WTC11 (cell line): Measurements from ENCODE around the gene HYAL1. TPM values are rescaled to one million over a fixed set of nuclear protein-coding genes. Genes with fewer than 3 reads are reported as not detected.
"Not testable (repeated sequence)": the region's sequence is repeated elsewhere in the genome, so short reads cannot be mapped to it uniquely, and the experiment has no call there.

Experiments used
- ATAC-seq: fragments of 200-7000 bp; cut with Tn5 transposase; 2 replicates; pipeline ENCODE4 v1.10.0; 2021; ENCODE audit warnings: mild to moderate bottlenecking, moderate library complexity
- CTCF ChIA-PET: fragments of 300-600 bp; sonication (Branson Sonifier 250); formaldehyde crosslinking; loops from one replicate; lab custom pipeline; 2021; ENCODE audit warnings: antibody characterized with exemption; lab: Charles Lee
- POLR2A ChIA-PET: fragments of 350-600 bp; sonication (Branson Sonifier 250); formaldehyde crosslinking; loops from one replicate; lab custom pipeline; 2021; ENCODE audit warnings: antibody characterized with exemption; lab: Charles Lee
- DNase-seq: peaks from one replicate; pipeline ENCODE4 v3.0.0; 2021; ENCODE audit warnings: low spot score
- H3K27ac Mint-ChIP-seq: 2 replicates; pipeline ENCODE4 v1.8.0; 2021; ENCODE audit warnings: mixed read lengths
- H3K27me3 Mint-ChIP-seq: 2 replicates; pipeline ENCODE4 v1.8.0; 2021; ENCODE audit warnings: low read depth, mild to moderate bottlenecking, moderate library complexity, mixed read lengths
- H3K36me3 Mint-ChIP-seq: 2 replicates; pipeline ENCODE4 v1.8.0; 2021; ENCODE audit warnings: mixed read lengths
- H3K4me1 Mint-ChIP-seq: 2 replicates; pipeline ENCODE4 v1.8.0; 2022; ENCODE audit warnings: mixed read lengths
- H3K4me3 Mint-ChIP-seq: 2 replicates; pipeline ENCODE4 v1.8.0; 2021; ENCODE audit warnings: mild to moderate bottlenecking, moderate library complexity, mixed read lengths
- H3K9me3 Mint-ChIP-seq: 2 replicates; pipeline ENCODE4 v1.8.0; 2021; ENCODE audit warnings: mixed read lengths
- ATF6 ChIP-seq: sonication (generic); formaldehyde crosslinking; IDR thresholded peaks from 2 replicates; pipeline ENCODE4 v1.8.1; 2023; ENCODE audit warnings: mild to moderate bottlenecking, missing genetic modification reagents
- CREB1 ChIP-seq: sonication (generic); formaldehyde crosslinking; IDR thresholded peaks from 2 replicates; pipeline ENCODE4 v1.8.0; 2023; ENCODE audit warnings: mild to moderate bottlenecking, missing genetic modification reagents
- CREM ChIP-seq: sonication (generic); formaldehyde crosslinking; IDR thresholded peaks from 2 replicates; pipeline ENCODE4 v1.8.1; 2022; ENCODE audit warnings: mild to moderate bottlenecking, missing genetic modification reagents, moderate library complexity
- FOXJ3 ChIP-seq: sonication (generic); formaldehyde crosslinking; IDR thresholded peaks from 2 replicates; pipeline ENCODE4 v1.9.0; 2021; ENCODE audit warnings: missing genetic modification reagents, mild to moderate bottlenecking, borderline replicate concordance
- IRF1 ChIP-seq: sonication (generic); formaldehyde crosslinking; IDR thresholded peaks from 2 replicates; pipeline ENCODE4 v1.8.0; 2023; ENCODE audit warnings: missing genetic modification reagents
- JAZF1 ChIP-seq: fragments of 250-450 bp; sonication (Bioruptor Pico); IDR thresholded peaks from 2 replicates; pipeline ENCODE4 v1.9.0; 2021; ENCODE audit warnings: moderate library complexity, mild to moderate bottlenecking, inconsistent platforms
- MAX ChIP-seq: sonication (generic); formaldehyde crosslinking; IDR thresholded peaks from 2 replicates; pipeline ENCODE4 v1.8.0; 2022; ENCODE audit warnings: mild to moderate bottlenecking, missing genetic modification reagents
- NFYB ChIP-seq: sonication (generic); formaldehyde crosslinking; conservative IDR thresholded peaks from 2 replicates; pipeline ENCODE4 v1.8.0; 2022; ENCODE audit warnings: low read depth, missing genetic modification reagents
- NR2C2 ChIP-seq: sonication (generic); formaldehyde crosslinking; IDR thresholded peaks from 2 replicates; pipeline ENCODE4 v1.8.0; 2022; ENCODE audit warnings: mild to moderate bottlenecking, missing genetic modification reagents
- OVOL2 ChIP-seq: fragments of 250-450 bp; sonication (Bioruptor Pico); IDR thresholded peaks from 2 replicates; pipeline ENCODE4 v1.9.0; 2021; ENCODE audit warnings: mild to moderate bottlenecking, borderline replicate concordance
- RORB ChIP-seq: fragments of 250-450 bp; sonication (Bioruptor Pico); IDR thresholded peaks from 2 replicates; pipeline ENCODE4 v1.9.0; 2021; ENCODE audit warnings: mild to moderate bottlenecking
- SMAD3 ChIP-seq: sonication (generic); formaldehyde crosslinking; IDR thresholded peaks from 2 replicates; pipeline ENCODE4 v1.8.0; 2022; ENCODE audit warnings: missing genetic modification reagents, mild to moderate bottlenecking, borderline replicate concordance
- TEAD4 ChIP-seq: sonication (generic); formaldehyde crosslinking; IDR thresholded peaks from 2 replicates; pipeline ENCODE4 v1.8.0; 2022; ENCODE audit warnings: mild to moderate bottlenecking, missing genetic modification reagents
- USF2 ChIP-seq: sonication (generic); formaldehyde crosslinking; IDR thresholded peaks from 2 replicates; pipeline ENCODE4 v1.8.1; 2023; ENCODE audit warnings: mild to moderate bottlenecking, missing genetic modification reagents, moderate library complexity
- ZNF138 ChIP-seq: sonication (generic); formaldehyde crosslinking; conservative IDR thresholded peaks from 2 replicates; pipeline ENCODE4 v1.8.1; 2022; ENCODE audit warnings: mild to moderate bottlenecking, moderate library complexity, missing genetic modification reagents
- ZNF423 ChIP-seq: fragments of 250-450 bp; sonication (Bioruptor Pico); IDR thresholded peaks from 2 replicates; pipeline ENCODE4 v2.1.2; 2022; ENCODE audit warnings: mild to moderate bottlenecking, moderate library complexity
- total RNA-seq: library from RNA; stranded (reverse); gene quantifications from 3 replicates; pipeline ENCODE4 v1.2.3, GENCODE V29; 2021
- TF ChIP-seq, protein P1 (sequence below): fragments of 250-450 bp; sonication (Bioruptor Pico); IDR thresholded peaks from 2 replicates; pipeline ENCODE4 v1.8.0; 2021; ENCODE audit warnings: mild to moderate bottlenecking
- TF ChIP-seq, protein P2 (sequence below): sonication (generic); formaldehyde crosslinking; IDR thresholded peaks from 2 replicates; pipeline ENCODE4 v1.8.0; 2023; ENCODE audit warnings: missing genetic modification reagents, mild to moderate bottlenecking, borderline replicate concordance

The HYAL1 gene
- total RNA-seq, 1 experiment from 2014 or later: 3.4 TPM

DNA sequence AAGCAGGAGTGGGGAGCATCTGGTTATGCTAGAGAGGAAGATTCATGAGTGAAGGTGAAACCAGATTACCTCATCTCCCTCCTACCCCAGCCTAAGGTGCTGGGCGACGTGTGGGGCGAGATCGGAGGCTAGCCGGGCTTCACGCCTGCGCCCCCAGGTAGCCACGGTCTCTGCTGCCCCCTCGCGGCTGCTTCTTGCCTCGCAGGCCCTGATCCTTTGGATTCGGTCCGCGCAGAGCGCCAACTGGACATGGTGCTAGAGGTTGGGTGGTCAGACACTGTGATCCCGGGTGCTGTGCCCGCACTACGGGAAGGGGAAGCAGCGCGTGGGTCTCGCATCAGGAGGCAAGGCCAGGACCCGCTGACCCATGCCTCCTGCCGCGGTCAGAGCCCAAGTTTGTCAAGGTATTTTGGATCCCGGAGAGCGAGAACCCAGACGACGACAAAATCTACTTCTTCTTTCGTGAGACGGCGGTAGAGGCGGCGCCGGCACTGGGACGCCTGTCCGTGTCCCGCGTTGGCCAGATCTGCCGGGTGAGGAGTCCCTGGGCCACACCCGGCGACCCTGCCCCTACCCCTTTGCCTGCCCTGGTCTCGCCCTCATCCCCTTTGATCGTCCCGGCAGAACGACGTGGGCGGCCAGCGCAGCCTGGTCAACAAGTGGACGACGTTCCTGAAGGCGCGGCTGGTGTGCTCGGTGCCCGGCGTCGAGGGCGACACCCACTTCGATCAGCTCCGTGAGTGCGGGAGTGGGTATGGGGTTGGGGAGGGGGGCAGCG is 30.3 kb downstream of the HYAL1 start (continued):
- no peak for TF ChIP-seq IRF1 (CRISPR knock-in tag)
- no peak for TF ChIP-seq NR2C2
- TF ChIP-seq, protein P1, sequence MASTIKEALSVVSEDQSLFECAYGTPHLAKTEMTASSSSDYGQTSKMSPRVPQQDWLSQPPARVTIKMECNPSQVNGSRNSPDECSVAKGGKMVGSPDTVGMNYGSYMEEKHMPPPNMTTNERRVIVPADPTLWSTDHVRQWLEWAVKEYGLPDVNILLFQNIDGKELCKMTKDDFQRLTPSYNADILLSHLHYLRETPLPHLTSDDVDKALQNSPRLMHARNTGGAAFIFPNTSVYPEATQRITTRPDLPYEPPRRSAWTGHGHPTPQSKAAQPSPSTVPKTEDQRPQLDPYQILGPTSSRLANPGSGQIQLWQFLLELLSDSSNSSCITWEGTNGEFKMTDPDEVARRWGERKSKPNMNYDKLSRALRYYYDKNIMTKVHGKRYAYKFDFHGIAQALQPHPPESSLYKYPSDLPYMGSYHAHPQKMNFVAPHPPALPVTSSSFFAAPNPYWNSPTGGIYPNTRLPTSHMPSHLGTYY: no peak
- TF ChIP-seq MAX (CRISPR knock-in tag): peak; percentile 50; the same call in 1 of the 2 replicates
- no peak for TF ChIP-seq ZNF138
- TF ChIP-seq USF2 (CRISPR knock-in tag): no peak
- TF ChIP-seq OVOL2: no peak
- TF ChIP-seq SMAD3 (CRISPR knock-in tag): no peak
- TF ChIP-seq FOXJ3 (CRISPR knock-in tag): no peak

DNA sequence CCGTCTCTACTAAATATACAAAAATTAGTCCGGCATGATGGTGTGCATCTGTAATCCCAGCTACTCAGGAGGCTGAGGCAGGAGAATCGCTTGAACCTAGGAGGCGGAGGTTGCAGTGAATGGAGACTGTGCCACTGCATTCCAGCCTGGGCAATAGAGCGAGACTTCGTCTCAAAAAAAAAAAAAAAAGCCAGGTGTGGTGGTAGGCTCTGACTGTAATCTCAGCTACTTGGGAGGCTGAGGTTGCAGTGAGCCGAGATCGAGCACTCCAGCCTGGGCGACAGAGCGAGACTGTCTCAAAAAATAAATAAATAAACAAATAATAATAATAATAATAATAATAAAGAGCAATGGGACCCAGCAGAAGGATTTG is 30.9 kb downstream of the HYAL1 start:
- CTCF ChIA-PET: interaction anchor here (0.8 to 12.5 kb wide), 10 partner anchors 8 to 79 kb away, joined by 3 to 145 read pairs (median 5); partner anchors contain the start of gene GNAT1
- H3K9me3 Mint-ChIP-seq, H3K27ac Mint-ChIP-seq, DNase-seq, H3K36me3 Mint-ChIP-seq, H3K4me3 Mint-ChIP-seq, ATAC-seq, POLR2A ChIA-PET: not testable (repeated sequence)
- H3K27me3 Mint-ChIP-seq: peaks cover 47% of the 10 kb centered on the region
- H3K4me1 Mint-ChIP-seq: peaks cover 44% of the 10 kb centered on the region

DNA sequence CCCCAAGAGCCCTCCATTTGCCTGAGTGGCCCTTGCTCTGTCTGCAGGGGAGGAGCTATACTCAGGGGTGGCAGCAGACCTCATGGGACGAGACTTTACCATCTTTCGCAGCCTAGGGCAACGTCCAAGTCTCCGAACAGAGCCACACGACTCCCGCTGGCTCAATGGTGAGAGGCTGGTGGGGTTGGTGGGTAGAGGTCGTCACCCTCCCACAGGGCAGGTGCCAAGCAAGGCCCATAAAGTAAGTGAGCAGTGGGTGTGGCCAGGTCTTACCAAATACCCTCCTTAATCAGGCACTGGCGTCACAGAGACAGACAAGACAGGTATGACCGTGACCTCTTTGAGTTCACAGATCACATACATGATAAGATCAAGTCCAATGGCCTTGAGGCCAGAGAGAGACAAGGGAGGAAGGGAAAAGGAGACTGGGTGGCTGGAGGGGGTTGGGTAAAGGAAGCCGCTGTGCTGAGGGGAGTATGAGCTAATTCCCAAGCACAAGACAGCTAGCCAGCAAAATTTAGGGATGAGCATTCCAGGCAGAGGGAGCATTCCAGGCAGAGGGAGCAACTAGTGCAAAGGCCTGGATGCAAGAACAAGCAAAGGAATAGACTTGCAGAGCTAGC is 31.9 kb downstream of the HYAL1 start:
- ATAC-seq: no peak
- no peak for TF ChIP-seq ZNF423 (CRISPR knock-in tag)
- no peak for TF ChIP-seq ATF6 (CRISPR knock-in tag)
- TF ChIP-seq, protein P1: no peak
- no peak for TF ChIP-seq MAX (CRISPR knock-in tag)
- no peak for TF ChIP-seq JAZF1
- no peak for TF ChIP-seq TEAD4 (CRISPR knock-in tag)
- TF ChIP-seq NFYB (CRISPR knock-in tag): no peak
- TF ChIP-seq, protein P2, sequence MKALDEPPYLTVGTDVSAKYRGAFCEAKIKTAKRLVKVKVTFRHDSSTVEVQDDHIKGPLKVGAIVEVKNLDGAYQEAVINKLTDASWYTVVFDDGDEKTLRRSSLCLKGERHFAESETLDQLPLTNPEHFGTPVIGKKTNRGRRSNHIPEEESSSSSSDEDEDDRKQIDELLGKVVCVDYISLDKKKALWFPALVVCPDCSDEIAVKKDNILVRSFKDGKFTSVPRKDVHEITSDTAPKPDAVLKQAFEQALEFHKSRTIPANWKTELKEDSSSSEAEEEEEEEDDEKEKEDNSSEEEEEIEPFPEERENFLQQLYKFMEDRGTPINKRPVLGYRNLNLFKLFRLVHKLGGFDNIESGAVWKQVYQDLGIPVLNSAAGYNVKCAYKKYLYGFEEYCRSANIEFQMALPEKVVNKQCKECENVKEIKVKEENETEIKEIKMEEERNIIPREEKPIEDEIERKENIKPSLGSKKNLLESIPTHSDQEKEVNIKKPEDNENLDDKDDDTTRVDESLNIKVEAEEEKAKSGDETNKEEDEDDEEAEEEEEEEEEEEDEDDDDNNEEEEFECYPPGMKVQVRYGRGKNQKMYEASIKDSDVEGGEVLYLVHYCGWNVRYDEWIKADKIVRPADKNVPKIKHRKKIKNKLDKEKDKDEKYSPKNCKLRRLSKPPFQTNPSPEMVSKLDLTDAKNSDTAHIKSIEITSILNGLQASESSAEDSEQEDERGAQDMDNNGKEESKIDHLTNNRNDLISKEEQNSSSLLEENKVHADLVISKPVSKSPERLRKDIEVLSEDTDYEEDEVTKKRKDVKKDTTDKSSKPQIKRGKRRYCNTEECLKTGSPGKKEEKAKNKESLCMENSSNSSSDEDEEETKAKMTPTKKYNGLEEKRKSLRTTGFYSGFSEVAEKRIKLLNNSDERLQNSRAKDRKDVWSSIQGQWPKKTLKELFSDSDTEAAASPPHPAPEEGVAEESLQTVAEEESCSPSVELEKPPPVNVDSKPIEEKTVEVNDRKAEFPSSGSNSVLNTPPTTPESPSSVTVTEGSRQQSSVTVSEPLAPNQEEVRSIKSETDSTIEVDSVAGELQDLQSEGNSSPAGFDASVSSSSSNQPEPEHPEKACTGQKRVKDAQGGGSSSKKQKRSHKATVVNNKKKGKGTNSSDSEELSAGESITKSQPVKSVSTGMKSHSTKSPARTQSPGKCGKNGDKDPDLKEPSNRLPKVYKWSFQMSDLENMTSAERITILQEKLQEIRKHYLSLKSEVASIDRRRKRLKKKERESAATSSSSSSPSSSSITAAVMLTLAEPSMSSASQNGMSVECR (CRISPR knock-in tag): no peak
- TF ChIP-seq RORB (CRISPR knock-in tag): no peak
- TF ChIP-seq CREM (CRISPR knock-in tag): no peak
- no peak for TF ChIP-seq CREB1
- no peak for TF ChIP-seq ZNF138
- TF ChIP-seq, all 79 proteins: peak for 0
- Mint-ChIP-seq H3K4me3 (no peak overlapping the region), H3K27me3 (peaks cover 36% of the 10 kb centered on the region), H3K36me3 (no peaks in the 10 kb centered on the region), H3K4me1 (peaks cover 52% of the 10 kb centered on the region), H3K27ac (peak overlapping the region; percentile 8; the same call in 1 of the 2 replicates), H3K9me3 (no peaks in the 10 kb centered on the region)
- no peak for DNase-seq
- ChIA-PET POLR2A (interaction anchor here (0.9 to 1.0 kb wide), 2 partner anchors 11 kb away, joined by 3 read pairs; no protein-coding TSS in a partner anchor), CTCF (interaction anchor here (0.6 to 12.5 kb wide), 9 partner anchors 12 to 316 kb away, joined by 3 to 145 read pairs (median 5); partner anchors contain the start of gene GNAT1)
